ENCODE measurements around the gene EDC4.
"Not testable (repeated sequence)": the region's sequence is repeated elsewhere in the genome, so short reads cannot be mapped to it uniquely, and the experiment has no call there.

EDC4 gene

GRCh38 chr16:67907397-67908180, 34.7 kb downstream of the EDC4 start:
- no peak for TF ChIP-seq CTCF (IDR thresholded peaks at IDR 0.05; ENCODE audit: poor library complexity, severe bottlenecking)
- Histone ChIP-seq H3K4me1 (ENCODE audit: insufficient read depth, poor library complexity, severe bottlenecking) (no peaks in the 10 kb centered on the region), H3K27me3 (ENCODE audit: insufficient read depth, poor library complexity, severe bottlenecking) (no peaks in the 10 kb centered on the region), H3K9me3 (ENCODE audit: severe bottlenecking) (no peaks in the 10 kb centered on the region), H3K4me3 (ENCODE audit: severe bottlenecking) (no peak overlapping the region), H3K36me3 (ENCODE audit: low read depth) (peaks cover 23% of the 10 kb centered on the region; the same call in 1 of the 2 replicates), H3K27ac (ENCODE audit: poor library complexity, severe bottlenecking) (no peak overlapping the region)
- ATAC-seq (ENCODE audit: low read depth) (no peak), DNase-seq (ENCODE audit: low spot score) (no peak)

GRCh38 chr16:67909056-67909742, 36.3 kb downstream of the EDC4 start:
- Histone ChIP-seq H3K9me3 (ENCODE audit: severe bottlenecking) (no peaks in the 10 kb centered on the region), H3K27ac (ENCODE audit: poor library complexity, severe bottlenecking) (no peak overlapping the region), H3K36me3 (ENCODE audit: low read depth) (peaks cover 19% of the 10 kb centered on the region; the same call in 1 of the 2 replicates), H3K4me1 (ENCODE audit: insufficient read depth, poor library complexity, severe bottlenecking) (no peaks in the 10 kb centered on the region), H3K27me3 (ENCODE audit: insufficient read depth, poor library complexity, severe bottlenecking) (no peaks in the 10 kb centered on the region), H3K4me3 (ENCODE audit: severe bottlenecking) (no peak overlapping the region)
- no peak for TF ChIP-seq CTCF (IDR thresholded peaks at IDR 0.05; ENCODE audit: poor library complexity, severe bottlenecking)
- no peak for ATAC-seq (ENCODE audit: low read depth)
- DNase-seq (ENCODE audit: low spot score) = no peak

GRCh38 chr16:67910158-67910557, 37.3 kb downstream of the EDC4 start:
- ATAC-seq (ENCODE audit: low read depth) (peak; percentile 93), DNase-seq (ENCODE audit: low spot score) (no peak)
- Histone ChIP-seq H3K27ac (ENCODE audit: poor library complexity, severe bottlenecking) (no peak overlapping the region), H3K27me3 (ENCODE audit: insufficient read depth, poor library complexity, severe bottlenecking) (no peaks in the 10 kb centered on the region), H3K4me1 (ENCODE audit: insufficient read depth, poor library complexity, severe bottlenecking) (no peaks in the 10 kb centered on the region), H3K9me3 (ENCODE audit: severe bottlenecking) (no peaks in the 10 kb centered on the region), H3K4me3 (ENCODE audit: severe bottlenecking) (no peak overlapping the region), H3K36me3 (ENCODE audit: low read depth) (peaks cover 19% of the 10 kb centered on the region; the same call in 1 of the 2 replicates)
- TF ChIP-seq CTCF (IDR thresholded peaks at IDR 0.05; ENCODE audit: poor library complexity, severe bottlenecking) = peak; percentile 14

GRCh38 chr16:67914758-67915495, 42.1 kb downstream of the EDC4 start:
- no peaks in the 10 kb centered on the region for H3K9me3 ChIP-seq (ENCODE audit: severe bottlenecking)
- DNase-seq (ENCODE audit: low spot score) (no peak), ATAC-seq (ENCODE audit: low read depth) (no peak)
- H3K27ac ChIP-seq (ENCODE audit: poor library complexity, severe bottlenecking) = no peak overlapping the region
- no peak for TF ChIP-seq CTCF (IDR thresholded peaks at IDR 0.05; ENCODE audit: poor library complexity, severe bottlenecking)
- H3K36me3 ChIP-seq (ENCODE audit: low read depth) = peaks cover 14% of the 10 kb centered on the region; the same call in 1 of the 2 replicates
- H3K27me3 ChIP-seq (ENCODE audit: insufficient read depth, poor library complexity, severe bottlenecking) = no peaks in the 10 kb centered on the region
- no peak overlapping the region for H3K4me3 ChIP-seq (ENCODE audit: severe bottlenecking)
- H3K4me1 ChIP-seq (ENCODE audit: insufficient read depth, poor library complexity, severe bottlenecking) = peaks cover 6% of the 10 kb centered on the region

GRCh38 chr16:67915496-67915769, 42.6 kb downstream of the EDC4 start:
- not testable (repeated sequence) for H3K27ac ChIP-seq (ENCODE audit: poor library complexity, severe bottlenecking); ATAC-seq (ENCODE audit: low read depth); H3K4me1 ChIP-seq (ENCODE audit: insufficient read depth, poor library complexity, severe bottlenecking); H3K27me3 ChIP-seq (ENCODE audit: insufficient read depth, poor library complexity, severe bottlenecking); H3K4me3 ChIP-seq (ENCODE audit: severe bottlenecking); H3K9me3 ChIP-seq (ENCODE audit: severe bottlenecking); DNase-seq (ENCODE audit: low spot score)
- H3K36me3 ChIP-seq (ENCODE audit: low read depth) = peaks cover 11% of the 10 kb centered on the region; the same call in 1 of the 2 replicates

Data from RWPE2 (cell line).